A549 (cell line): Measurements from ENCODE around the gene PTPA. TPM values are rescaled to one million over a fixed set of nuclear protein-coding genes. Genes with fewer than 3 reads are reported as not detected.

Experiments used
- ATAC-seq, 2 experiments: fragments of 200-7000 bp in 1 of 2; fragments of >200 bp in 1 of 2; cut with Nextera tagmentation in 1 of 2; cut with Tn5 transposase in 1 of 2; 3 replicates each; pipeline versions ENCODE4 v1.8.0 to v1.9.1; 2018 to 2020; ENCODE audit warnings: mild to moderate bottlenecking in 1 of 2, moderate library complexity in 1 of 2
- CTCF ChIA-PET: fragments of 300-600 bp; sonication (Branson Sonifier 250); formaldehyde crosslinking; extraction: SDS; loops from one replicate; lab custom pipeline; 2021; ENCODE audit warnings: antibody characterized with exemption, inconsistent platforms; lab: Yijun Ruan, JAX
- POLR2A ChIA-PET: fragments of 350-600 bp; formaldehyde crosslinking; extraction: SDS; loops from one replicate; lab custom pipeline; 2021; ENCODE audit warnings: antibody characterized with exemption, inconsistent platforms; lab: Yijun Ruan, JAX
- DNase-seq, 2 experiments: peaks; one replicate each; pipeline versions ENCODE4 v3.0.0 to v3.0.0-alpha.2; 2011 to 2016; ENCODE audit warnings: low read depth in 1 of 2, low spot score in 1 of 2
- FAIRE-seq: peaks from 2 replicates; lab custom pipeline; 2011; peaks lifted over from hg19 to GRCh38; lab: Jason Lieb, UNC
- H3K27ac ChIP-seq, 2 experiments: fragments of >200 bp; sonication (Bioruptor Twin); formaldehyde crosslinking; 3 replicates each; pipeline ENCODE4 v1.5.1; 2016 to 2017
- H3K4me1 ChIP-seq: fragments of >200 bp; sonication (Bioruptor Twin); formaldehyde crosslinking; 3 replicates; pipeline ENCODE4 v1.6.1; 2016
- H3K4me2 ChIP-seq: fragments of >200 bp; sonication (Bioruptor Twin); formaldehyde crosslinking; 3 replicates; pipeline ENCODE4 v1.6.1; 2016
- H3K4me3 ChIP-seq: fragments of >200 bp; sonication (Bioruptor Twin); formaldehyde crosslinking; 3 replicates; pipeline ENCODE4 v1.5.1; 2016
- H3K9me3 ChIP-seq: fragments of >200 bp; sonication (Bioruptor Twin); formaldehyde crosslinking; 3 replicates; pipeline ENCODE4 v1.6.1; 2016
- CEBPB ChIP-seq, 2 experiments: fragments of >200 bp in 1 of 2; sonication (Bioruptor Twin) in 1 of 2; formaldehyde crosslinking in 1 of 2; IDR thresholded peaks; 2 replicates each; pipeline ENCODE4 v1.6.1; 2012 to 2016
- EHF ChIP-seq: fragments of 250-450 bp; sonication (Bioruptor Pico); IDR thresholded peaks from 2 replicates; pipeline ENCODE4 v1.5.0; 2020; ENCODE audit warnings: mild to moderate bottlenecking
- ESRRA ChIP-seq: fragments of 150-350 bp; IDR thresholded peaks from 2 replicates; pipeline ENCODE4 v1.6.1; 2014; ENCODE audit warnings: mild to moderate bottlenecking, low read length, borderline replicate concordance
- FOSB ChIP-seq: fragments of 250-450 bp; sonication (Bioruptor Pico); IDR thresholded peaks from 2 replicates; pipeline ENCODE4 v1.5.0; 2020; ENCODE audit warnings: mild to moderate bottlenecking, moderate library complexity
- HOXA7 ChIP-seq: fragments of 250-450 bp; sonication (Bioruptor Pico); IDR thresholded peaks from 2 replicates; pipeline ENCODE4 v1.5.0; 2020; ENCODE audit warnings: mild to moderate bottlenecking, moderate library complexity
- HOXB13 ChIP-seq: fragments of 250-450 bp; sonication (Bioruptor Pico); IDR thresholded peaks from 2 replicates; pipeline ENCODE4 v1.5.0; 2020; ENCODE audit warnings: low read depth, mild to moderate bottlenecking, moderate library complexity
- JUN ChIP-seq, 2 experiments: fragments of >200 bp; sonication (Bioruptor Twin); formaldehyde crosslinking; IDR thresholded peaks; 2 replicates in 1 of 2; 3 replicates in 1 of 2; pipeline ENCODE4 v1.6.1; 2016 to 2017
- KDM5A ChIP-seq: fragments of 200-600 bp; sonication (generic); IDR thresholded peaks from 2 replicates; pipeline ENCODE4 v1.6.1; 2016; ENCODE audit warnings: antibody characterized with exemption, mild to moderate bottlenecking
- MAZ ChIP-seq: fragments of 150-350 bp; IDR thresholded peaks from 2 replicates; pipeline ENCODE4 v1.6.1; 2014; ENCODE audit warnings: antibody characterized with exemption, low read depth, low read length, borderline replicate concordance
- MYC ChIP-seq: IDR thresholded peaks from 2 replicates; pipeline ENCODE4 v1.6.1; 2012; ENCODE audit warnings: mild to moderate bottlenecking, inconsistent platforms, low read length, improper control_type of control experiment, borderline replicate concordance
- NFE2L2 ChIP-seq: fragments of 150-350 bp; conservative IDR thresholded peaks from 2 replicates; pipeline ENCODE4 v1.6.1; 2014; ENCODE audit warnings: low read length
- NPAS2 ChIP-seq: fragments of 250-450 bp; sonication (Bioruptor Pico); IDR thresholded peaks from 2 replicates; pipeline ENCODE4 v1.8.0; 2022; ENCODE audit warnings: mild to moderate bottlenecking, moderate library complexity, borderline replicate concordance
- NR3C1 ChIP-seq: fragments of >200 bp; sonication (Bioruptor Twin); formaldehyde crosslinking; IDR thresholded peaks from 3 replicates; pipeline ENCODE4 v1.6.1; 2017
- PHF8 ChIP-seq: fragments of 200-600 bp; sonication (generic); IDR thresholded peaks from 2 replicates; pipeline ENCODE4 v1.6.1; 2016; ENCODE audit warnings: low read depth, mild to moderate bottlenecking, antibody characterized with exemption, moderate library complexity, borderline replicate concordance
- POLR2A ChIP-seq: IDR thresholded peaks from 2 replicates; pipeline ENCODE4 v1.6.1; 2012; ENCODE audit warnings: mild to moderate bottlenecking, low read length
- RARB ChIP-seq: fragments of 250-450 bp; sonication (Bioruptor Pico); IDR thresholded peaks from 2 replicates; pipeline ENCODE4 v1.8.0; 2021; ENCODE audit warnings: mild to moderate bottlenecking, moderate library complexity
- RFX5 ChIP-seq: fragments of 450-650 bp; IDR thresholded peaks from 2 replicates; pipeline ENCODE4 v1.7.1; 2014; ENCODE audit warnings: antibody characterized with exemption, mild to moderate bottlenecking, moderate library complexity
- SMC3 ChIP-seq: fragments of >200 bp; sonication (Bioruptor Twin); formaldehyde crosslinking; IDR thresholded peaks from 3 replicates; pipeline ENCODE4 v1.6.1; 2018; ENCODE audit warnings: inconsistent platforms
- SREBF2 ChIP-seq: fragments of 450-650 bp; IDR thresholded peaks from 2 replicates; pipeline ENCODE4 v1.6.1; 2014; ENCODE audit warnings: mild to moderate bottlenecking, moderate library complexity
- ZNF302 ChIP-seq: fragments of 250-450 bp; sonication (Bioruptor Pico); IDR thresholded peaks from 2 replicates; pipeline ENCODE4 v1.9.0; 2021; ENCODE audit warnings: inconsistent platforms, mild to moderate bottlenecking, moderate library complexity
- WGBS: methylation state at CpG from one replicate; pipeline ENCODE4 v1.1.6; 2017; ENCODE audit errors: missing lambda C conversion rate; 5-methylcytosine and 5-hydroxymethylcytosine counted together
- polyA plus RNA-seq, 4 experiments: library from polyadenylated mRNA; depleted of rRNA in 3 of 4; stranded (reverse); fragments of >200 nt; fragmentation: RNase III in 1 of 4; extraction: RNeasy Plus Mini Kit Qiagen cat#74134 plus additional on column Dnase treatment in 1 of 4; gene quantifications; 2 replicates in 3 of 4; 3 replicates in 1 of 4; pipeline ENCODE4 v1.2.3, GENCODE V29; 2011 to 2017
- TF ChIP-seq, protein P1 (sequence below): fragments of 250-450 bp; sonication (Bioruptor Pico); IDR thresholded peaks from 2 replicates; pipeline ENCODE4 v1.5.0; 2020; ENCODE audit warnings: low read depth, mild to moderate bottlenecking, moderate library complexity
- TF ChIP-seq, protein P2 (sequence below): fragments of 150-350 bp; IDR thresholded peaks from 2 replicates; pipeline ENCODE4 v1.6.1; 2014; ENCODE audit warnings: low read depth, mild to moderate bottlenecking, low read length
- TF ChIP-seq, protein P3 (sequence below): fragments of 450-650 bp; IDR thresholded peaks from 2 replicates; pipeline ENCODE4 v1.6.1; 2014; ENCODE audit warnings: antibody characterized with exemption
- TF ChIP-seq, protein P4 (sequence below): IDR thresholded peaks from 2 replicates; pipeline ENCODE4 v1.6.1; 2012; ENCODE audit warnings: low read depth, borderline replicate concordance
- TF ChIP-seq, protein P5 (sequence below): IDR thresholded peaks from 2 replicates; pipeline ENCODE4 v1.6.1; 2012

The PTPA gene
- polyA plus RNA-seq, 2 of the 4 experiments (the other 2 are of a cell fraction), result 140 to 161 TPM

DNA sequence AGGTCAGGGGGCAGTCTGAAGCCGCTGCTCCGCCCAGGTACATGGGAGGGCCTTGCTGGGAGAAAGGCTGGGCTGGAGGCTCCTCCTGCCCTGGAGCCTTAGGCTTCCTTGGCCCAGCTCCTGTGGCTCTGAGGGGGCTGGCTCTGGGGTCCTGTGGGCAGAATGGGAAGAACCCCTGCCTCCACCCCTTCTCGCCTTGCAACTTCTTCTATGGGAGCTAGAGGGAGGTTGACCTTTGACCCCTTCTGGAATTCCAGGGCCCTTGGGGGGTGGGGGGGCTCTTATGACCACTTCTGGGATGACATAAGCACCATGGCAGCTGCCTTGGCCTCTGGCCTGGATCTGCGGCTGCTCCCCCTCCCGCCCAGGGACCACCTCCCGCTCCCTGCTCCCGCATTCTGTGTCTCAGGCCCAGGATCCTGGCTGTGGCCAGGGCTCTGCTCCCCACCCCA is 34.7 kb downstream of the PTPA start (continued):
- TF ChIP-seq, protein P1, sequence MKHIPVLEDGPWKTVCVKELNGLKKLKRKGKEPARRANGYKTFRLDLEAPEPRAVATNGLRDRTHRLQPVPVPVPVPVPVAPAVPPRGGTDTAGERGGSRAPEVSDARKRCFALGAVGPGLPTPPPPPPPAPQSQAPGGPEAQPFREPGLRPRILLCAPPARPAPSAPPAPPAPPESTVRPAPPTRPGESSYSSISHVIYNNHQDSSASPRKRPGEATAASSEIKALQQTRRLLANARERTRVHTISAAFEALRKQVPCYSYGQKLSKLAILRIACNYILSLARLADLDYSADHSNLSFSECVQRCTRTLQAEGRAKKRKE (CRISPR knock-in tag), result no peak
- no peak for TF ChIP-seq FOSB
- no peak for TF ChIP-seq RARB (CRISPR knock-in tag)
- TF ChIP-seq ZNF302 (CRISPR knock-in tag), result no peak
- TF ChIP-seq PHF8, result no peak
- TF ChIP-seq NPAS2, result no peak
- no peak for TF ChIP-seq SREBF2
- TF ChIP-seq KDM5A, result no peak
- TF ChIP-seq SMC3, result no peak

DNA sequence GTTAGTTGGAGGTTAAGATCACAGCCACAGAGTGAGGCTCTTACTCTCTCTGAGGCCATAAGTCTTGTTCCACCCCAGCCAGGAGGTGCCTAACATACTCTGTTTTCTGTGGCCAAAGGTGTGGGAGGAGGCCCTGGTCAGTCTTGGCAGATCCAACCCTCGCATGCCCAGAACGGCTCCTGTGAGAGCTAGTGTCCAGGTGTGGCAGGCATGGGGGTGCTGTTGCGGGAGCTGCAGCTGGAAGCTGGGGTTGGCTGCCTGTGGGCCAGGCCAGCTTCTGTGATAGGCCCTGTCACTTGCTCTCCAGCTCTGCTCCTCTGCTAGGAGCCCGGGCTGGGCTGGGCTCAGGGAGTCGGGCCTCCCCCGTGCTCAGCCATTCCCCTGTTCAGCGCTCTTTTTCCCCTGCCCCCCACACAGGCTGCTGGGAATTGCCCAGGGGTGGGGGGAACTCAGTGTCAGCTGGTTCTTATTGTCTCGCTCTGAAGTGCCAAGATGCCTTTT is 35.3 kb downstream of the PTPA start:
- no peak for TF ChIP-seq HOXB13 (CRISPR knock-in tag)
- TF ChIP-seq, protein P1 (CRISPR knock-in tag), result no peak
- no peak for TF ChIP-seq NR3C1
- TF ChIP-seq, all 56 proteins: peak for 0
- 87% methylated on average over 6 of the region's 8 CpGs for WGBS
- Histone ChIP-seq H3K4me2 (no peak overlapping the region), H3K4me1 (peaks cover 46% of the 10 kb centered on the region), H3K27ac (peak overlapping the region; percentile 43 to 82; a peak in 4 of 6 replicates), H3K9me3 (no peaks in the 10 kb centered on the region), H3K4me3 (no peak overlapping the region)
- DNase-seq (no peak), FAIRE-seq (no peak), ATAC-seq (no peak)
- ChIA-PET CTCF (interaction anchor here (0.7 to 28.1 kb wide), 6 partner anchors 18 to 594 kb away, joined by 3 to 1029 read pairs (median 462); partner anchors contain the start of genes ASB6, C9orf50, IER5L and NTMT1), POLR2A (interaction anchor here (1.2 kb wide), 1 partner anchor 473 kb away, joined by 3 read pairs; no protein-coding TSS in a partner anchor)

DNA sequence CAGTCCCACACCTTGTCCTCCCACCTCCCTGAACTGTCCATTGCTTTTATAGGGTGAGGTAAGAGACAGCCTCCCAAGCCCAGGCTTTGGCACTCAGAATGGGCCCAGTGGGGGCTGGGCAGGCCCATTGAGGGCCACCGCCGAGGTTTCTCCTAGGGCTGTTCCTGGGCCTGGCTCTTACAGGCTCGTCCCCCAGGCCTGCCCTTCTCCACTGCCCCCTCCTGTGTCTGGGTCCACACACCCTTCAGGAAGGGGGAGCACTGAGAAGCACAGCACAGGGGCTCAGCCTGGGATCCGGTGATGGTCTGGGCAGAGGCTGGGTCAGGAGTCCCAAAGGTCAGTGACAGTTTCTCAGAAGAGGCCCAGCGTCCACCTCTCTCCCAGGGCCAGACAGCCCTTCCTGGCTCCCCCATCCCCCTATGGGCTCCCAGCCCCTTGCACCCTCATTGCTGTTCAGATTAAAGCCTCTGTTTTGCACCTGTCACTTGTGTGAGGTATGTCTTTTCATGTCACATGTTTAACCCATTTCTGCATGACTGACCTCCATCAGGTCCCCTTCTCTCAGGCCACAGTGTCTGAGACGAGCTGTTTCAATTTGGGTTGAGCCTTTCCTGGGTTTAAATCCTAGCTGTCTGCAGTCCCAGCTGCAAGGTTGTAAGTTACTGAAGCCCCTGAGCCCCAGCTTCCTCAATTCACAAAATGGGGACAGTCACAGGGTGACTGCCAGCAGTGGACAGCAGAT is 37.4 kb downstream of the PTPA start:
- no peak for DNase-seq
- peaks cover 24% of the 10 kb centered on the region for H3K4me1 ChIP-seq
- CTCF ChIA-PET, result interaction anchor here (4.9 to 38.0 kb wide), 4 partner anchors 7 to 476 kb away, joined by 16 to 1029 read pairs (median 841); partner anchors contain the start of gene IER5L
- 81% methylated on average over 6 of the region's 6 CpGs for WGBS
- no peak for FAIRE-seq
- no peaks in the 10 kb centered on the region for H3K9me3 ChIP-seq
- H3K4me3 ChIP-seq, result no peak overlapping the region
- TF ChIP-seq MYC (no peak), RFX5 (no peak), EHF (CRISPR knock-in tag) (no peak), JUN (IDR thresholded peaks at IDR 0.05) (no peak), ESRRA (no peak), HOXA7 (CRISPR knock-in tag) (no peak), CEBPB (IDR thresholded peaks at IDR 0.05) (no peak), FOSB (no peak), SMC3 (no peak), NFE2L2 (no peak), POLR2A (no peak), ZNF302 (CRISPR knock-in tag) (no peak), HOXB13 (CRISPR knock-in tag) (no peak), MAZ (no peak)
- TF ChIP-seq, protein P2, sequence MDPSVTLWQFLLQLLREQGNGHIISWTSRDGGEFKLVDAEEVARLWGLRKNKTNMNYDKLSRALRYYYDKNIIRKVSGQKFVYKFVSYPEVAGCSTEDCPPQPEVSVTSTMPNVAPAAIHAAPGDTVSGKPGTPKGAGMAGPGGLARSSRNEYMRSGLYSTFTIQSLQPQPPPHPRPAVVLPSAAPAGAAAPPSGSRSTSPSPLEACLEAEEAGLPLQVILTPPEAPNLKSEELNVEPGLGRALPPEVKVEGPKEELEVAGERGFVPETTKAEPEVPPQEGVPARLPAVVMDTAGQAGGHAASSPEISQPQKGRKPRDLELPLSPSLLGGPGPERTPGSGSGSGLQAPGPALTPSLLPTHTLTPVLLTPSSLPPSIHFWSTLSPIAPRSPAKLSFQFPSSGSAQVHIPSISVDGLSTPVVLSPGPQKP, result no peak
- TF ChIP-seq, protein P3, sequence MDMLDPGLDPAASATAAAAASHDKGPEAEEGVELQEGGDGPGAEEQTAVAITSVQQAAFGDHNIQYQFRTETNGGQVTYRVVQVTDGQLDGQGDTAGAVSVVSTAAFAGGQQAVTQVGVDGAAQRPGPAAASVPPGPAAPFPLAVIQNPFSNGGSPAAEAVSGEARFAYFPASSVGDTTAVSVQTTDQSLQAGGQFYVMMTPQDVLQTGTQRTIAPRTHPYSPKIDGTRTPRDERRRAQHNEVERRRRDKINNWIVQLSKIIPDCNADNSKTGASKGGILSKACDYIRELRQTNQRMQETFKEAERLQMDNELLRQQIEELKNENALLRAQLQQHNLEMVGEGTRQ, result no peak
- TF ChIP-seq, protein P4, sequence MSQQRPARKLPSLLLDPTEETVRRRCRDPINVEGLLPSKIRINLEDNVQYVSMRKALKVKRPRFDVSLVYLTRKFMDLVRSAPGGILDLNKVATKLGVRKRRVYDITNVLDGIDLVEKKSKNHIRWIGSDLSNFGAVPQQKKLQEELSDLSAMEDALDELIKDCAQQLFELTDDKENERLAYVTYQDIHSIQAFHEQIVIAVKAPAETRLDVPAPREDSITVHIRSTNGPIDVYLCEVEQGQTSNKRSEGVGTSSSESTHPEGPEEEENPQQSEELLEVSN, result no peak
- TF ChIP-seq, protein P5, sequence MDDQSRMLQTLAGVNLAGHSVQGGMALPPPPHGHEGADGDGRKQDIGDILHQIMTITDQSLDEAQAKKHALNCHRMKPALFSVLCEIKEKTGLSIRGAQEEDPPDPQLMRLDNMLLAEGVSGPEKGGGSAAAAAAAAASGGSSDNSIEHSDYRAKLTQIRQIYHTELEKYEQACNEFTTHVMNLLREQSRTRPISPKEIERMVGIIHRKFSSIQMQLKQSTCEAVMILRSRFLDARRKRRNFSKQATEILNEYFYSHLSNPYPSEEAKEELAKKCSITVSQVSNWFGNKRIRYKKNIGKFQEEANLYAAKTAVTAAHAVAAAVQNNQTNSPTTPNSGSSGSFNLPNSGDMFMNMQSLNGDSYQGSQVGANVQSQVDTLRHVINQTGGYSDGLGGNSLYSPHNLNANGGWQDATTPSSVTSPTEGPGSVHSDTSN, result no peak
- H3K27ac ChIP-seq, result peak overlapping the region in 1 of 2 experiments; percentile 82; a peak in 2 of 6 replicates
- ATAC-seq, result no peak
- H3K4me2 ChIP-seq, result no peak overlapping the region
- POLR2A ChIA-PET, result no interaction called here
